ENCODE measurements around the gene IL19. TPM values are rescaled to one million over a fixed set of nuclear protein-coding genes. Genes with fewer than 3 reads are reported as not detected.

The IL19 gene
- total RNA-seq, 4 donors from 2014 or later: 0.76 TPM; not detected in 3

DNA sequence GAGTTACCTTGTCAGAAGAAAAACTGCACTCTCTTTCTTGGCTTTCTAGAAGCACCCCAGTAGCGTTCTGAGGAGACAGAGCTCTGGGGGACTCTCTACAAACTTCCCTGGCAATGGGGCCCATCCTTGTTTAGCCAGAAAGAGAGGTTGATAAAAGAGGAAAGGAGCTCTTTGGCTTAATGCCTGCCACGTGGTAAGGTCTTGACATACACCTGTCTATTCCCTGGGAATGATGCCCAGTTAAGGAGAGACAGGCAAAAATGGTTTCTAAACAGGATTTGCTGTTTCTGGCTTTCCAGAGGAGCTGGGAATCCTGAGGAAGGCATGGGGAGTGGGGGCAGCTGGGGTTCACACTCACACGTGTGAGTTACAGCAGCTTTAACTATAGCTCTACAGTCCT lies 64.6 kb downstream of the IL19 start:
- H3K27ac ChIP-seq: no peak overlapping the region
- no peak overlapping the region for H3K4me3 ChIP-seq
- TF ChIP-seq CTCF (IDR thresholded peaks at IDR 0.05) (no peak), POLR2A (IDR thresholded peaks at IDR 0.05) (no peak)
- no peak for DNase-seq
- no peaks in the 10 kb centered on the region for H3K36me3 ChIP-seq
- intact Hi-C loops (cut with DNase I; ENCODE audit: low total_unique reads): no loop called here
- no peaks in the 10 kb centered on the region for H3K4me1 ChIP-seq
- no peaks in the 10 kb centered on the region for H3K27me3 ChIP-seq
- H3K9me3 ChIP-seq: no peaks in the 10 kb centered on the region

- DNase-seq: no peak
- intact Hi-C loops (cut with DNase I; ENCODE audit: low total_unique reads): no loop called here
- Histone ChIP-seq H3K36me3 (no peaks in the 10 kb centered on the region), H3K27me3 (no peaks in the 10 kb centered on the region), H3K9me3 (no peaks in the 10 kb centered on the region), H3K27ac (no peak overlapping the region), H3K4me3 (no peak overlapping the region), H3K4me1 (no peaks in the 10 kb centered on the region)
- TF ChIP-seq POLR2A (IDR thresholded peaks at IDR 0.05) (no peak), CTCF (IDR thresholded peaks at IDR 0.05) (no peak)
These were observed 65.5 kb downstream of the IL19 start for GRCh38 chr1:206836111-206836510.

- no peak overlapping the region for H3K4me3 ChIP-seq
- no peak overlapping the region for H3K27ac ChIP-seq
- no peaks in the 10 kb centered on the region for H3K27me3 ChIP-seq
- H3K4me1 ChIP-seq: no peaks in the 10 kb centered on the region
- H3K9me3 ChIP-seq: no peaks in the 10 kb centered on the region
- DNase-seq: no peak
- TF ChIP-seq POLR2A (IDR thresholded peaks at IDR 0.05) (no peak), CTCF (IDR thresholded peaks at IDR 0.05) (no peak)
- intact Hi-C loops (cut with DNase I; ENCODE audit: low total_unique reads): no loop called here
- H3K36me3 ChIP-seq: no peaks in the 10 kb centered on the region
These were observed 68.5 kb downstream of the IL19 start for GRCh38 chr1:206839006-206839560.

- H3K36me3 ChIP-seq: no peaks in the 10 kb centered on the region
- H3K27ac ChIP-seq: no peak overlapping the region
- H3K4me3 ChIP-seq: no peak overlapping the region
- H3K27me3 ChIP-seq: no peaks in the 10 kb centered on the region
- no peak for DNase-seq
- no peaks in the 10 kb centered on the region for H3K9me3 ChIP-seq
- H3K4me1 ChIP-seq: no peaks in the 10 kb centered on the region
- intact Hi-C loops (cut with DNase I; ENCODE audit: low total_unique reads): no loop called here
- no peak for TF ChIP-seq POLR2A (IDR thresholded peaks at IDR 0.05)
- TF ChIP-seq CTCF (IDR thresholded peaks at IDR 0.05): no peak
These were observed 69.3 kb downstream of the IL19 start for GRCh38 chr1:206839857-206840256.

- intact Hi-C loops (cut with DNase I; ENCODE audit: low total_unique reads): no loop called here
- Histone ChIP-seq H3K4me1 (no peaks in the 10 kb centered on the region), H3K27me3 (no peaks in the 10 kb centered on the region), H3K36me3 (no peaks in the 10 kb centered on the region), H3K4me3 (no peak overlapping the region), H3K9me3 (no peaks in the 10 kb centered on the region), H3K27ac (no peak overlapping the region)
- DNase-seq: no peak
- no peak for TF ChIP-seq POLR2A (IDR thresholded peaks at IDR 0.05)
- no peak for TF ChIP-seq CTCF (IDR thresholded peaks at IDR 0.05)
These were observed 71.2 kb downstream of the IL19 start for GRCh38 chr1:206841609-206842323.

Measured in uterus (tissue), 4 donors.